Loucy (cell line): ENCODE measurements around the gene PACRG.

Experiments
- H2AFZ ChIP-seq: fragments of 200-600 bp; sonication (generic); 2 replicates; pipeline ENCODE4 v1.6.0; 2016; ENCODE audit warnings: antibody characterized with exemption, mild to moderate bottlenecking, low read length, moderate library complexity
- H3F3A ChIP-seq: fragments of 200-600 bp; 2 replicates; pipeline ENCODE4 v1.6.0; 2016; ENCODE audit warnings: antibody characterized with exemption, low read depth, mild to moderate bottlenecking
- H3K27me3 ChIP-seq: fragments of 200-600 bp; sonication (generic); 2 replicates; pipeline ENCODE4 v1.6.1; 2014; ENCODE audit warnings: low read length, mild to moderate bottlenecking; ENCODE audit not compliant: insufficient read depth, poor library complexity, severe bottlenecking
- H3K36me3 ChIP-seq: fragments of 200-600 bp; sonication (generic); 2 replicates; pipeline ENCODE4 v1.6.1; 2016; ENCODE audit warnings: low read length; ENCODE audit not compliant: insufficient read depth
- H3K4me1 ChIP-seq: fragments of 200-600 bp; sonication (generic); 2 replicates; pipeline ENCODE4 v1.5.1; 2014; ENCODE audit warnings: low read length, mild to moderate bottlenecking; ENCODE audit not compliant: insufficient read depth, poor library complexity, severe bottlenecking
- H3K4me2 ChIP-seq: fragments of 200-600 bp; sonication (generic); 2 replicates; pipeline ENCODE4 v1.6.0; 2014; ENCODE audit warnings: antibody characterized with exemption, low read length, low read depth, mild to moderate bottlenecking; ENCODE audit not compliant: poor library complexity, severe bottlenecking
- H3K4me3 ChIP-seq: fragments of 200-600 bp; sonication (generic); 2 replicates; pipeline ENCODE4 v1.5.1; 2014; ENCODE audit warnings: low read length, mild to moderate bottlenecking, mixed read lengths; ENCODE audit not compliant: poor library complexity, severe bottlenecking
- H3K79me2 ChIP-seq: fragments of 200-600 bp; sonication (generic); 2 replicates; pipeline ENCODE4 v1.6.1; 2014; ENCODE audit warnings: low read length; ENCODE audit not compliant: insufficient read depth
- H3K9ac ChIP-seq: fragments of 200-600 bp; sonication (generic); 2 replicates; pipeline ENCODE4 v1.6.0; 2014; ENCODE audit warnings: mild to moderate bottlenecking, low read depth, low read length, moderate library complexity; ENCODE audit not compliant: poor library complexity, severe bottlenecking
- H3K9me2 ChIP-seq: fragments of 200-600 bp; sonication (generic); replicated peaks from 2 replicates; pipeline ENCODE4 v1.6.1; 2016; ENCODE audit warnings: low read depth, low read length, mixed read lengths
- H3K9me3 ChIP-seq: fragments of 200-600 bp; sonication (generic); 2 replicates; pipeline ENCODE4 v1.6.1; 2014; ENCODE audit warnings: mild to moderate bottlenecking, antibody characterized with exemption, low read length, low read depth; ENCODE audit not compliant: insufficient read depth
- H4K20me1 ChIP-seq: fragments of 200-600 bp; sonication (generic); 2 replicates; pipeline ENCODE4 v1.6.0; 2014; ENCODE audit warnings: antibody characterized with exemption, low read length, mild to moderate bottlenecking; ENCODE audit not compliant: insufficient read depth, poor library complexity, severe bottlenecking
- CTCF ChIP-seq: fragments of 200-600 bp; sonication (generic); conservative IDR thresholded peaks from 2 replicates; pipeline ENCODE4 v1.5.1; 2014; ENCODE audit warnings: mild to moderate bottlenecking, antibody characterized with exemption, low read length
- EZH2phosphoT487 ChIP-seq: fragments of 200-600 bp; IDR thresholded peaks from 2 replicates; pipeline ENCODE4 v1.6.1; 2018; ENCODE audit warnings: antibody characterized with exemption, mild to moderate bottlenecking, moderate library complexity, borderline replicate concordance

Gene PACRG

GRCh38 chr6:163262080-163262479 is 534.3 kb downstream of the PACRG start:
- TF ChIP-seq EZH2phosphoT487 (no peak), CTCF (no peak)
- Histone ChIP-seq H4K20me1 (no peaks in the 10 kb centered on the region), H3K36me3 (no peaks in the 10 kb centered on the region), H3K4me1 (no peaks in the 10 kb centered on the region), H3K4me2 (no peak overlapping the region), H3K27me3 (no peaks in the 10 kb centered on the region), H3K9me2 (no peaks in the 10 kb centered on the region), H3F3A (no peaks in the 10 kb centered on the region), H3K4me3 (no peak overlapping the region), H3K9me3 (peaks cover 8% of the 10 kb centered on the region; the same call in 1 of the 2 replicates), H3K9ac (no peak overlapping the region), H2AFZ (no peak overlapping the region), H3K79me2 (no peaks in the 10 kb centered on the region)

- H3K27me3 ChIP-seq: no peaks in the 10 kb centered on the region
- H3K36me3 ChIP-seq: no peaks in the 10 kb centered on the region
- no peaks in the 10 kb centered on the region for H3F3A ChIP-seq
Measured at GRCh38 chr6:163263196-163263595, 535.4 kb downstream of the PACRG start.

GRCh38 chr6:163263998-163264661 is 536.4 kb downstream of the PACRG start:
- no peak overlapping the region for H3K4me3 ChIP-seq
- H3K4me1 ChIP-seq: no peaks in the 10 kb centered on the region
- no peaks in the 10 kb centered on the region for H4K20me1 ChIP-seq
- no peak overlapping the region for H3K9ac ChIP-seq
- TF ChIP-seq CTCF (no peak), EZH2phosphoT487 (no peak)
- peaks cover 4% of the 10 kb centered on the region; the same call in 1 of the 2 replicates for H3K9me3 ChIP-seq
- H3K36me3 ChIP-seq: no peaks in the 10 kb centered on the region
- no peak overlapping the region for H2AFZ ChIP-seq
- H3K9me2 ChIP-seq: no peaks in the 10 kb centered on the region
- H3F3A ChIP-seq: no peaks in the 10 kb centered on the region
- H3K79me2 ChIP-seq: no peaks in the 10 kb centered on the region
- no peaks in the 10 kb centered on the region for H3K27me3 ChIP-seq
- no peak overlapping the region for H3K4me2 ChIP-seq

More at GRCh38 chr6:163263196-163263595, 535.4 kb downstream of the PACRG start:
- Histone ChIP-seq H3K9me3 (peaks cover 8% of the 10 kb centered on the region; the same call in 1 of the 2 replicates), H3K79me2 (no peaks in the 10 kb centered on the region), H3K4me3 (no peak overlapping the region), H4K20me1 (no peaks in the 10 kb centered on the region), H3K9me2 (no peaks in the 10 kb centered on the region), H2AFZ (no peak overlapping the region), H3K4me1 (no peaks in the 10 kb centered on the region), H3K9ac (no peak overlapping the region), H3K4me2 (no peak overlapping the region)
- TF ChIP-seq CTCF: no peak
- TF ChIP-seq EZH2phosphoT487: no peak
